Caco-2 (cell line): ENCODE data around the gene PLXNA2. TPM values are rescaled to one million over a fixed set of nuclear protein-coding genes. Genes with fewer than 3 reads are reported as not detected.

Source experiments
- BruUV-seq: library from RNA; stranded (reverse); fragments of 400-500 nt; replicated peaks from 2 replicates; lab custom pipeline; 2021; lab: Mats Ljungman, UMichigan
- CTCF ChIA-PET: fragments of 300-600 bp; sonication (Branson Sonifier 250); formaldehyde crosslinking; loops from one replicate; lab custom pipeline; 2022; ENCODE audit warnings: antibody characterized with exemption; lab: Charles Lee
- POLR2A ChIA-PET: fragments of 300-600 bp; sonication (Branson Sonifier 250); formaldehyde crosslinking; loops from one replicate; lab custom pipeline; 2022; ENCODE audit warnings: antibody characterized with exemption; lab: Charles Lee
- DNase-seq, 2 experiments: peaks; one replicate each; pipeline versions ENCODE4 v3.0.0 to v3.0.0-alpha.2; 2020 to 2022
- H3K27me3 ChIP-seq: replicated peaks from 2 replicates; pipeline ENCODE4 v1.6.0; 2011; ENCODE audit warnings: low read length; ENCODE audit not compliant: control insufficient read depth, insufficient read depth
- H3K36me3 ChIP-seq: 2 replicates; pipeline ENCODE4 v1.5.1; 2011; ENCODE audit warnings: low read length; ENCODE audit not compliant: control insufficient read depth, insufficient read depth
- H3K4me1 ChIP-seq: fragments of 250-450 bp; sonication (Bioruptor Pico); 2 replicates; pipeline ENCODE4 v1.5.1; 2020; ENCODE audit warnings: mild to moderate bottlenecking
- H3K4me3 ChIP-seq: 2 replicates; pipeline ENCODE4 v1.5.1; 2011; ENCODE audit warnings: low read depth, mild to moderate bottlenecking, control low read depth, low read length
- H3K9me3 ChIP-seq: fragments of 250-450 bp; sonication (Bioruptor Pico); 2 replicates; pipeline ENCODE4 v1.5.1; 2020; ENCODE audit warnings: mild to moderate bottlenecking, moderate library complexity
- H3K27ac Mint-ChIP-seq: one replicate; pipeline ENCODE4 v1.8.0; 2022; ENCODE audit warnings: mixed read lengths; ENCODE audit not compliant: unreplicated experiment
- H3K27me3 Mint-ChIP-seq: one replicate; pipeline ENCODE4 v1.8.0; 2022; ENCODE audit warnings: mixed read lengths; ENCODE audit not compliant: insufficient read depth, unreplicated experiment
- H3K36me3 Mint-ChIP-seq: one replicate; pipeline ENCODE4 v1.8.0; 2022; ENCODE audit warnings: mild to moderate bottlenecking, mixed read lengths; ENCODE audit not compliant: insufficient read depth, unreplicated experiment
- H3K4me1 Mint-ChIP-seq: one replicate; pipeline ENCODE4 v1.8.0; 2022; ENCODE audit warnings: low read depth, mixed read lengths; ENCODE audit not compliant: unreplicated experiment
- H3K4me3 Mint-ChIP-seq: one replicate; pipeline ENCODE4 v1.8.0; 2022; ENCODE audit warnings: mild to moderate bottlenecking, moderate library complexity, mixed read lengths; ENCODE audit not compliant: unreplicated experiment
- H3K9me3 Mint-ChIP-seq: one replicate; pipeline ENCODE4 v1.8.0; 2022; ENCODE audit warnings: mixed read lengths; ENCODE audit not compliant: unreplicated experiment
- CTCF ChIP-seq, 2 experiments: fragments of 200-600 bp in 1 of 2; IDR thresholded peaks; 1 replicate in 1 of 2; 2 replicates in 1 of 2; pipeline versions ENCODE4 v1.5.1 to v1.8.0; 2011 to 2022; ENCODE audit warnings: antibody characterized with exemption in 1 of 2, control low read depth in 1 of 2, inconsistent platforms in 1 of 2, low read depth in 1 of 2, low read length in 1 of 2, mild to moderate bottlenecking in 1 of 2, moderate library complexity in 1 of 2; ENCODE audit not compliant: insufficient read depth in 1 of 2, severe bottlenecking in 1 of 2, unreplicated experiment in 1 of 2
- intact Hi-C: fragments of 100-400 bp; cut with micrococcal nuclease; formaldehyde crosslinking; loops from one replicate; pipeline ENCODE4 v1.10.0; 2022; ENCODE audit not compliant: unreplicated experiment
- total RNA-seq: library from RNA; stranded (reverse); gene quantifications from 2 replicates; pipeline ENCODE4 v1.2.3, GENCODE V29; 2022

Gene PLXNA2
- total RNA-seq, 1 experiment from 2014 or later: 3.2 TPM

- ChIA-PET POLR2A (no interaction called here), CTCF (no interaction called here)
- no peak for TF ChIP-seq CTCF (IDR thresholded peaks at IDR 0.05; ENCODE audit: insufficient read depth in 1 of 2, low read depth in 1 of 2, low read length in 1 of 2, severe bottlenecking in 1 of 2, unreplicated experiment in 1 of 2)
- no TSS peak for BruUV-seq
- Mint-ChIP-seq H3K4me3 (no peak overlapping the region), H3K27ac (no peak overlapping the region), H3K4me1 (peaks cover 42% of the 10 kb centered on the region), H3K36me3 (no peaks in the 10 kb centered on the region), H3K27me3 (no peaks in the 10 kb centered on the region), H3K9me3 (no peaks in the 10 kb centered on the region)
- intact Hi-C loops: no loop called here
- DNase-seq: no peak
- Histone ChIP-seq H3K4me3 (no peak overlapping the region), H3K27me3 (no peaks in the 10 kb centered on the region), H3K9me3 (no peaks in the 10 kb centered on the region), H3K36me3 (no peaks in the 10 kb centered on the region), H3K4me1 (peaks cover 53% of the 10 kb centered on the region)
Observed at GRCh38 chr1:208174200-208174599, 70.0 kb downstream of the PLXNA2 start.

GRCh38 chr1:208173749-208174148, 70.4 kb downstream of the PLXNA2 start:
- H3K4me1 Mint-ChIP-seq: peaks cover 39% of the 10 kb centered on the region
- CTCF ChIA-PET: no interaction called here
- no peaks in the 10 kb centered on the region for H3K27me3 ChIP-seq
- no peaks in the 10 kb centered on the region for H3K27me3 Mint-ChIP-seq
- H3K36me3 ChIP-seq: no peaks in the 10 kb centered on the region
- H3K4me1 ChIP-seq: peaks cover 49% of the 10 kb centered on the region
- H3K4me3 ChIP-seq: no peak overlapping the region
- H3K4me3 Mint-ChIP-seq: no peak overlapping the region
- no peaks in the 10 kb centered on the region for H3K36me3 Mint-ChIP-seq
- intact Hi-C loops: no loop called here
- BruUV-seq: no TSS peak
- H3K27ac Mint-ChIP-seq: no peak overlapping the region
- POLR2A ChIA-PET: no interaction called here
- no peak for DNase-seq
- no peaks in the 10 kb centered on the region for H3K9me3 Mint-ChIP-seq
- TF ChIP-seq CTCF (IDR thresholded peaks at IDR 0.05; ENCODE audit: insufficient read depth in 1 of 2, low read depth in 1 of 2, low read length in 1 of 2, severe bottlenecking in 1 of 2, unreplicated experiment in 1 of 2): no peak
- H3K9me3 ChIP-seq: no peaks in the 10 kb centered on the region

GRCh38 chr1:208172423-208173145, 71.6 kb downstream of the PLXNA2 start:
- TF ChIP-seq CTCF (IDR thresholded peaks at IDR 0.05; ENCODE audit: insufficient read depth in 1 of 2, low read depth in 1 of 2, low read length in 1 of 2, severe bottlenecking in 1 of 2, unreplicated experiment in 1 of 2): no peak
- BruUV-seq: no TSS peak
- DNase-seq: no peak
- H3K27me3 ChIP-seq: no peaks in the 10 kb centered on the region
- no peaks in the 10 kb centered on the region for H3K36me3 ChIP-seq
- Mint-ChIP-seq H3K27me3 (no peaks in the 10 kb centered on the region), H3K9me3 (no peaks in the 10 kb centered on the region), H3K4me1 (peaks cover 31% of the 10 kb centered on the region), H3K27ac (no peak overlapping the region), H3K36me3 (no peaks in the 10 kb centered on the region), H3K4me3 (no peak overlapping the region)
- ChIA-PET CTCF (interaction anchor here (1.0 kb wide), 2 partner anchors 18 to 70 kb away, joined by 3 to 5 read pairs; no protein-coding TSS in a partner anchor), POLR2A (interaction anchor here (0.5 kb wide), 1 partner anchor 13 kb away, joined by 6 read pairs; no protein-coding TSS in a partner anchor)
- intact Hi-C loops: no loop called here
- H3K9me3 ChIP-seq: no peaks in the 10 kb centered on the region
- peaks cover 37% of the 10 kb centered on the region for H3K4me1 ChIP-seq
- H3K4me3 ChIP-seq: no peak overlapping the region
